AG04450 (cell line): Measurements from ENCODE around the gene SFT2D2. TPM values are rescaled to one million over a fixed set of nuclear protein-coding genes. Genes with fewer than 3 reads are reported as not detected.

ENCODE experiments used
- CTCF ChIA-PET: fragments of 300-600, 350-600 bp; formaldehyde crosslinking; extraction: SDS; loops from one replicate; lab custom pipeline; 2022; ENCODE audit warnings: antibody characterized with exemption, inconsistent platforms; lab: Charles Lee
- POLR2A ChIA-PET: fragments of 350-600 bp; formaldehyde crosslinking; extraction: SDS; loops from one replicate; lab custom pipeline; 2021; ENCODE audit warnings: antibody characterized with exemption, inconsistent platforms; lab: Yijun Ruan, JAX
- DNase-seq: peaks from one replicate; pipeline ENCODE4 v3.0.0-alpha.2; 2011; ENCODE audit warnings: low read depth, low spot score
- H3K27ac ChIP-seq: one replicate; pipeline ENCODE4 v1.5.1; 2012; ENCODE audit warnings: low read depth, low read length, control low read depth
- H3K27me3 ChIP-seq: one replicate; pipeline ENCODE4 v1.6.0; 2012; ENCODE audit warnings: low read length; ENCODE audit not compliant: control insufficient read depth, insufficient read depth
- H3K4me3 ChIP-seq: 2 replicates; pipeline ENCODE4 v1.5.1; 2011; ENCODE audit warnings: mild to moderate bottlenecking, low read depth, low read length, control low read depth
- H3K9me3 ChIP-seq: 2 replicates; pipeline ENCODE4 v1.5.1; 2012; ENCODE audit warnings: low read length; ENCODE audit not compliant: control insufficient read depth, insufficient read depth
- polyA plus RNA-seq: library from polyadenylated mRNA; depleted of rRNA; stranded (reverse); fragments of >200 nt; gene quantifications from 2 replicates; pipeline ENCODE4 v1.2.3, GENCODE V29; 2011
- TF ChIP-seq, protein P1 (sequence below): IDR thresholded peaks from 2 replicates; pipeline ENCODE4 v1.5.1; 2011; ENCODE audit warnings: low read depth, low read length, control low read depth, inconsistent platforms

The SFT2D2 gene
- polyA plus RNA-seq, 1 experiment, result 28.4 TPM

DNA sequence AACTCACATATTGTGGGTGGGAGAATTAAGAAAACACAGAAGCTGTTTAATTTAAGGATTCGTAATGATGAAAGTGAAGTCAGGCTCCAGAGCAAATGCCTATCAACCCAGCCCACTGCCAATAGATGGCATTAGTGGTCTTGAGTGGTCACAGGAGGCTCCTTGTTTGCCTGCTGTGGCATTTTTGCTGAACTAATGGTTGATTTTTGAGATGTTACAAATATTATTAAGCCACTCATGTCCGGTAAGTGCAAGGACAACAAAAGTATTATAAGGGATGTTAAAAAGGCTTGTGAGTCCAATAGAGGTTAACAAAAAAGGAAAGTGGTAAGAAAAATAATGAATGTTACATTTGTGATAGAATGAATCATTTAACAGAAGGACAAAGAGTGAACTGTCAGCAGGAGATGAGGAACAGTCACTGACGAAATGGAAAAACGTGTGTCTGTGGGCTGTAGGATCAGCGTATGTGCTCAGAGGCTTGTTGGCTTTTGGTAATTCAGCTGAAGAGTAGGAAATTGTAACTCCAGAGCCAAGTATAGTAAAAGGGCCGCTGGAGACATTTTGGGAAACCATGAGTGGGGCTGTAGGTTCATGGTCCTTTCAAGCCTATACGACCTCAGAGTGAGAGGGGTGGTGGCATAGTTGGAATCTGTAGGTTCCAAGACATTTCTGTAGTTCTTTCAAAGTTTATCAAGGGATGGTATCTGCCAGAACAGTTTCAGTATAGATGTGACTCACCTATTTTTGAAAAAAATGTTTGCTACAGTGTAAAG lies 11.2 kb downstream of the SFT2D2 start:
- TF ChIP-seq, protein P1, sequence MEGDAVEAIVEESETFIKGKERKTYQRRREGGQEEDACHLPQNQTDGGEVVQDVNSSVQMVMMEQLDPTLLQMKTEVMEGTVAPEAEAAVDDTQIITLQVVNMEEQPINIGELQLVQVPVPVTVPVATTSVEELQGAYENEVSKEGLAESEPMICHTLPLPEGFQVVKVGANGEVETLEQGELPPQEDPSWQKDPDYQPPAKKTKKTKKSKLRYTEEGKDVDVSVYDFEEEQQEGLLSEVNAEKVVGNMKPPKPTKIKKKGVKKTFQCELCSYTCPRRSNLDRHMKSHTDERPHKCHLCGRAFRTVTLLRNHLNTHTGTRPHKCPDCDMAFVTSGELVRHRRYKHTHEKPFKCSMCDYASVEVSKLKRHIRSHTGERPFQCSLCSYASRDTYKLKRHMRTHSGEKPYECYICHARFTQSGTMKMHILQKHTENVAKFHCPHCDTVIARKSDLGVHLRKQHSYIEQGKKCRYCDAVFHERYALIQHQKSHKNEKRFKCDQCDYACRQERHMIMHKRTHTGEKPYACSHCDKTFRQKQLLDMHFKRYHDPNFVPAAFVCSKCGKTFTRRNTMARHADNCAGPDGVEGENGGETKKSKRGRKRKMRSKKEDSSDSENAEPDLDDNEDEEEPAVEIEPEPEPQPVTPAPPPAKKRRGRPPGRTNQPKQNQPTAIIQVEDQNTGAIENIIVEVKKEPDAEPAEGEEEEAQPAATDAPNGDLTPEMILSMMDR, result no peak
- POLR2A ChIA-PET, result no interaction called here
- H3K27ac ChIP-seq, result no peak overlapping the region

DNA sequence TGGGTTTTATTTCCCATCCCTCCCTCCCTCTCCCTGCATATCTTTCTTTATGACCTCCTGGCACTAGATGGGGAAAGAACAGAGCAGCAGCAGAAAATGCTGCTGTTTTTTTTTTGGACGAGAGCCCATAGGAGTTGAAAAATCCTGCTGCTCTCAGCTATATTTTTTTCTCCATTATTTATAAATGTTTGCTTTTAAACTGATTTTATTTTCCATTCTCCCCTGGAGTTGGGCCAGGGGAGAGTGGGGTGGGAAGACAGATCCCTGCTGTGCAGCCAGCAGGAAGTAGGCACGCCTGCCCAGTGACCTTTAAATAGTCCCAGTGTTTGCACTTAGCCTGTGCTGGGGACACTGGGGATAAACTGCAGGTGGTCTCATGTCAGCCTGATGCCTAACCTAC lies 17.4 kb downstream of the SFT2D2 start:
- DNase-seq, result no peak
- POLR2A ChIA-PET, result no interaction called here
- Histone ChIP-seq H3K4me3 (no peak overlapping the region), H3K27me3 (no peaks in the 10 kb centered on the region), H3K9me3 (no peaks in the 10 kb centered on the region), H3K27ac (no peak overlapping the region)
- CTCF ChIA-PET, result interaction anchor here (0.6 to 1.6 kb wide), 3 partner anchors 9 to 98 kb away, joined by 3 to 4 read pairs (median 3); no protein-coding TSS in a partner anchor
- TF ChIP-seq, protein P1, result no peak

More for the DNA sequence above, 11.2 kb downstream of the SFT2D2 start:
- Histone ChIP-seq H3K9me3 (no peaks in the 10 kb centered on the region), H3K4me3 (no peak overlapping the region), H3K27me3 (no peaks in the 10 kb centered on the region)
- DNase-seq, result no peak
- CTCF ChIA-PET, result interaction anchor here (1.2 to 4.1 kb wide), 3 partner anchors 21 to 106 kb away, joined by 3 to 37 read pairs (median 4); no protein-coding TSS in a partner anchor

DNA sequence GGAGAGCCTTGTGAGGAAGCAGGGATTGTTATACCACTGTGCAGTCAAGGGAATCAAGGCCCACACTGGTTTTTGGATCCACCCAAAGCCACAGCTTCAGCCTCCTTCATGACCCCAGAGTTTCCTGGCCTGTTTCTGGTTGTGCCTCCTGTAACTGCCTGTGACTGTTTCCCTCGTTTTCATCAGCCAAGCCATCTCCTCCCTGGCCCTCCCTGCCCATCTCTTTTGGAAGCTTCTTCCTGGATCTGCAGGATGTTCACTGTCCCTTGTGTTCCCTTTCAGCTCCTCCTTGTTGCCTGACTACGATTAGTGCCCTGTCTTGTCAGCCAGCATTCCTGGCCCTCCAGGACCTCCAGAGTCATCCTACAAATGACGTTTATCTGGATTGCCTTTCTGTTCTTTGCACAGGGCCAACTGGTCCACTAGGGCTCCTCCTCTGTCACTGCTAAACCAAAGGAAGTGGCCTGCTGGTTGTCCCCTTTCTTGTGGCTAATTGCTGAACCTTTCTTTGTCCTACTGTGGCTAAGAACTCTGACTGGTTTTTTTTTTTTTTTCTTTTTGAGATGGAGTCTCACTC lies 17.9 kb downstream of the SFT2D2 start:
- Histone ChIP-seq H3K9me3 (no peaks in the 10 kb centered on the region), H3K27ac (no peak overlapping the region), H3K27me3 (no peaks in the 10 kb centered on the region), H3K4me3 (no peak overlapping the region)
- TF ChIP-seq, protein P1, result no peak
- CTCF ChIA-PET, result interaction anchor here (0.6 to 1.6 kb wide), 4 partner anchors 8 to 98 kb away, joined by 3 to 5 read pairs (median 4); no protein-coding TSS in a partner anchor
- DNase-seq, result no peak
- POLR2A ChIA-PET, result no interaction called here

DNA sequence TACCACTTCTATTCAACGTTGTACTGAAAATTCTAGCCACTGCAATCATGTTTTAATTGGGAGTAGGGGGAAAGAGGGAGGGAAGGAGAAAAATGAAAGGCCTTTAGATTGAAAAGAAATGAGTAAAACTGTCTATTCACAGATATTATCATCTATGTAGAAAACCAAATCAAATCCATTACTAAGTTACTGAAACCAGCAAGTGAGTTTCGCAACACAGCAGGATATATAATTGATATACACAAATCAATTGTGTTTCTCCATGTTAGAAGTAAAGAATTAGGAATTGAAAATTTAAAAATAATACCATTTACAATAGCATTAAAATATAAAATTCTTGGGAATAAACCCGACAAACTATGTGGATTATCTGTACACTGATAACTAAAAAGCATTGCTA lies 19.2 kb downstream of the SFT2D2 start:
- CTCF ChIA-PET, result interaction anchor here (0.8 kb wide), 1 partner anchor 100 kb away, joined by 3 read pairs; no protein-coding TSS in a partner anchor
- POLR2A ChIA-PET, result no interaction called here

More for the DNA sequence above, 19.2 kb downstream of the SFT2D2 start:
- Histone ChIP-seq H3K27ac (no peak overlapping the region), H3K4me3 (no peak overlapping the region), H3K27me3 (no peaks in the 10 kb centered on the region), H3K9me3 (no peaks in the 10 kb centered on the region)
- no peak for DNase-seq
- TF ChIP-seq, protein P1, result no peak
